Adrenal gland (tissue), 5 donors: Measurements from ENCODE around the gene FAM193B.

ENCODE experiments used
- CTCF ChIP-seq, 6 experiments: fragments of 450-650 bp in 4 of 6; fragments of 200-600 bp in 2 of 6; sonication (generic) in 1 of 6; IDR thresholded peaks; 1 replicate in 5 of 6; 2 replicates in 1 of 6; pipeline versions ENCODE4 v1.5.1 to v1.8.0; 2016 to 2021; ENCODE audit warnings: antibody characterized with exemption in 6 of 6, mild to moderate bottlenecking in 2 of 6, moderate library complexity in 1 of 6
- POLR2A ChIP-seq, 2 donors: fragments of 450-650 bp; IDR thresholded peaks; one replicate each; pipeline ENCODE4 v1.6.1; 2017; ENCODE audit warnings: antibody characterized with exemption in 2 of 2, mild to moderate bottlenecking in 2 of 2, moderate library complexity in 1 of 2
- donor health status: DM: no; HTN: no; CAD: no.

- TF ChIP-seq CTCF (IDR thresholded peaks at IDR 0.05) (no peak), POLR2A (IDR thresholded peaks at IDR 0.05) (no peak)
Observed at GRCh38 chr5:177536386-177536785, 18.0 kb downstream of the FAM193B start.
